Chondrocyte (in vitro differentiated cells): ENCODE results near the gene ARHGAP11A. TPM values are rescaled to one million over a fixed set of nuclear protein-coding genes. Genes with fewer than 3 reads are reported as not detected.

Source experiments
- DNase-seq: peaks from one replicate; pipeline ENCODE4 v3.0.0; 2021; ENCODE audit warnings: mixed read lengths, low spot score
- H3K27ac Mint-ChIP-seq: one replicate; pipeline ENCODE4 v1.8.0; 2021; ENCODE audit warnings: mild to moderate bottlenecking, moderate library complexity, mixed read lengths; ENCODE audit not compliant: unreplicated experiment
- H3K27me3 Mint-ChIP-seq: 2 replicates; pipeline ENCODE4 v1.8.0; 2021; ENCODE audit warnings: low read depth, mixed read lengths
- H3K36me3 Mint-ChIP-seq: 2 replicates; pipeline ENCODE4 v1.8.0; 2021; ENCODE audit warnings: low read depth, mixed read lengths
- H3K4me1 Mint-ChIP-seq: 2 replicates; pipeline ENCODE4 v1.8.0; 2021; ENCODE audit warnings: low read depth, mild to moderate bottlenecking, mixed read lengths
- H3K4me3 Mint-ChIP-seq: one replicate; pipeline ENCODE4 v1.8.0; 2021; ENCODE audit warnings: mild to moderate bottlenecking, moderate library complexity, mixed read lengths; ENCODE audit not compliant: unreplicated experiment
- H3K9me3 Mint-ChIP-seq: 2 replicates; pipeline ENCODE4 v1.8.0; 2021; ENCODE audit warnings: low read depth, mixed read lengths
- CTCF ChIP-seq: fragments of 200-600 bp; sonication (generic); IDR thresholded peaks from 2 replicates; pipeline ENCODE4 v1.5.0; 2021; ENCODE audit warnings: antibody characterized with exemption, mild to moderate bottlenecking, moderate library complexity
- total RNA-seq: library from RNA; stranded (reverse); gene quantifications from 3 replicates; pipeline ENCODE4 v1.2.1, GENCODE V29; 2021

Gene ARHGAP11A
- total RNA-seq, 1 donor from 2014 or later = 14.5 TPM

- Mint-ChIP-seq H3K27ac (no peak overlapping the region), H3K36me3 (no peaks in the 10 kb centered on the region), H3K4me3 (no peak overlapping the region), H3K4me1 (peaks cover 48% of the 10 kb centered on the region), H3K27me3 (no peaks in the 10 kb centered on the region), H3K9me3 (no peaks in the 10 kb centered on the region)
- DNase-seq = no peak
- no peak for TF ChIP-seq CTCF
These were observed 40.8 kb downstream of the ARHGAP11A start for GRCh38 chr15:32656091-32656490.

- TF ChIP-seq CTCF = no peak
- Mint-ChIP-seq H3K27ac (no peak overlapping the region), H3K4me3 (no peak overlapping the region), H3K27me3 (no peaks in the 10 kb centered on the region), H3K9me3 (no peaks in the 10 kb centered on the region), H3K4me1 (peaks cover 45% of the 10 kb centered on the region), H3K36me3 (no peaks in the 10 kb centered on the region)
- DNase-seq = no peak
These were observed 41.2 kb downstream of the ARHGAP11A start for GRCh38 chr15:32656496-32656895.

GRCh38 chr15:32657198-32657883 is 42.0 kb downstream of the ARHGAP11A start:
- Mint-ChIP-seq H3K4me1 (peaks cover 38% of the 10 kb centered on the region), H3K4me3 (no peak overlapping the region), H3K27ac (peak overlapping the region; percentile 34), H3K27me3 (no peaks in the 10 kb centered on the region), H3K9me3 (no peaks in the 10 kb centered on the region), H3K36me3 (no peaks in the 10 kb centered on the region)
- TF ChIP-seq CTCF = peak; percentile 62
- DNase-seq = no peak

GRCh38 chr15:32657941-32658340 is 42.6 kb downstream of the ARHGAP11A start:
- Mint-ChIP-seq H3K9me3 (no peaks in the 10 kb centered on the region), H3K27me3 (no peaks in the 10 kb centered on the region), H3K4me3 (no peak overlapping the region), H3K27ac (peak overlapping the region; percentile 23), H3K4me1 (peaks cover 43% of the 10 kb centered on the region), H3K36me3 (no peaks in the 10 kb centered on the region)
- no peak for DNase-seq
- no peak for TF ChIP-seq CTCF

GRCh38 chr15:32659340-32660155 is 44.2 kb downstream of the ARHGAP11A start:
- Mint-ChIP-seq H3K9me3 (no peaks in the 10 kb centered on the region), H3K4me3 (no peak overlapping the region), H3K4me1 (peaks cover 43% of the 10 kb centered on the region), H3K27ac (peak overlapping the region; percentile 92), H3K36me3 (no peaks in the 10 kb centered on the region), H3K27me3 (no peaks in the 10 kb centered on the region)
- no peak for DNase-seq
- TF ChIP-seq CTCF = peak; percentile 65
